Glomerular endothelial cell (primary cell): Measurements from ENCODE around the gene QRICH1. TPM values are rescaled to one million over a fixed set of nuclear protein-coding genes. Genes with fewer than 3 reads are reported as not detected.
"Not testable (repeated sequence)": the region's sequence is repeated elsewhere in the genome, so short reads cannot be mapped to it uniquely, and the experiment has no call there.

Experiments
- DNase-seq: peaks from one replicate; pipeline ENCODE4 v3.0.0-alpha.2; 2011; ENCODE audit warnings: low read depth, low spot score; ENCODE audit errors: extremely low read depth
- total RNA-seq: library from RNA; depleted of rRNA; stranded (reverse); fragments of >200 nt; gene quantifications from 2 replicates; pipeline ENCODE4 v1.2.3, GENCODE V29; 2015

QRICH1 gene
- total RNA-seq, 1 donor from 2014 or later = 73.8 TPM

- no peak for DNase-seq
These were observed 75.2 kb downstream of the QRICH1 start for GRCh38 chr3:49018707-49019006.

GRCh38 chr3:49017971-49018706, 75.7 kb downstream of the QRICH1 start, which contains the start of gene DALRD3:
Gene DALRD3, minus strand, starts transcription at chr3:49018580. Its CDS starts 16 bp downstream, at chr3:49018564.
- no peak for DNase-seq

GRCh38 chr3:49017229-49017970, 76.5 kb downstream of the QRICH1 start:
- no peak for DNase-seq

GRCh38 chr3:49016414-49017228, 77.2 kb downstream of the QRICH1 start:
- no peak for DNase-seq

- no peak for DNase-seq
These were observed 78.1 kb downstream of the QRICH1 start for GRCh38 chr3:49015765-49016164.

GRCh38 chr3:49015072-49015471, 78.8 kb downstream of the QRICH1 start:
- no peak for DNase-seq

GRCh38 chr3:49013738-49014660, 79.9 kb downstream of the QRICH1 start:
- DNase-seq = no peak

GRCh38 chr3:49013113-49013737, 80.6 kb downstream of the QRICH1 start:
- DNase-seq = no peak

GRCh38 chr3:49012441-49013017, 81.3 kb downstream of the QRICH1 start:
- no peak for DNase-seq

- DNase-seq = no peak
These were observed 84.5 kb downstream of the QRICH1 start for GRCh38 chr3:49009396-49009795.

- not testable (repeated sequence) for DNase-seq
These were observed 85.2 kb downstream of the QRICH1 start for GRCh38 chr3:49008627-49009026.

- no peak for DNase-seq
These were observed 85.9 kb downstream of the QRICH1 start for GRCh38 chr3:49007771-49008528.

GRCh38 chr3:49007068-49007770, 86.7 kb downstream of the QRICH1 start, which contains the start of gene WDR6:
Gene WDR6, plus strand, starts transcription at chr3:49007391. Its CDS starts 41 bp downstream, at chr3:49007432.
- DNase-seq = peak; percentile 85

- no peak for DNase-seq
These were observed 87.3 kb downstream of the QRICH1 start for GRCh38 chr3:49006408-49007067.

GRCh38 chr3:49005998-49006397, 87.9 kb downstream of the QRICH1 start:
- DNase-seq = no peak

GRCh38 chr3:49005303-49005680, 88.6 kb downstream of the QRICH1 start:
- no peak for DNase-seq
